Loucy (cell line): Measurements from ENCODE around the gene GASK1A.

Source experiments
- H2AFZ ChIP-seq: fragments of 200-600 bp; sonication (generic); 2 replicates; pipeline ENCODE4 v1.6.0; 2016; ENCODE audit warnings: antibody characterized with exemption, mild to moderate bottlenecking, low read length, moderate library complexity
- H3F3A ChIP-seq: fragments of 200-600 bp; 2 replicates; pipeline ENCODE4 v1.6.0; 2016; ENCODE audit warnings: antibody characterized with exemption, low read depth, mild to moderate bottlenecking
- H3K27me3 ChIP-seq: fragments of 200-600 bp; sonication (generic); 2 replicates; pipeline ENCODE4 v1.6.1; 2014; ENCODE audit warnings: low read length, mild to moderate bottlenecking; ENCODE audit not compliant: insufficient read depth, poor library complexity, severe bottlenecking
- H3K36me3 ChIP-seq: fragments of 200-600 bp; sonication (generic); 2 replicates; pipeline ENCODE4 v1.6.1; 2016; ENCODE audit warnings: low read length; ENCODE audit not compliant: insufficient read depth
- H3K4me1 ChIP-seq: fragments of 200-600 bp; sonication (generic); 2 replicates; pipeline ENCODE4 v1.5.1; 2014; ENCODE audit warnings: low read length, mild to moderate bottlenecking; ENCODE audit not compliant: insufficient read depth, poor library complexity, severe bottlenecking
- H3K4me2 ChIP-seq: fragments of 200-600 bp; sonication (generic); 2 replicates; pipeline ENCODE4 v1.6.0; 2014; ENCODE audit warnings: antibody characterized with exemption, low read length, low read depth, mild to moderate bottlenecking; ENCODE audit not compliant: poor library complexity, severe bottlenecking
- H3K4me3 ChIP-seq: fragments of 200-600 bp; sonication (generic); 2 replicates; pipeline ENCODE4 v1.5.1; 2014; ENCODE audit warnings: low read length, mild to moderate bottlenecking, mixed read lengths; ENCODE audit not compliant: poor library complexity, severe bottlenecking
- H3K79me2 ChIP-seq: fragments of 200-600 bp; sonication (generic); 2 replicates; pipeline ENCODE4 v1.6.1; 2014; ENCODE audit warnings: low read length; ENCODE audit not compliant: insufficient read depth
- H3K9ac ChIP-seq: fragments of 200-600 bp; sonication (generic); 2 replicates; pipeline ENCODE4 v1.6.0; 2014; ENCODE audit warnings: mild to moderate bottlenecking, low read depth, low read length, moderate library complexity; ENCODE audit not compliant: poor library complexity, severe bottlenecking
- H3K9me2 ChIP-seq: fragments of 200-600 bp; sonication (generic); replicated peaks from 2 replicates; pipeline ENCODE4 v1.6.1; 2016; ENCODE audit warnings: low read depth, low read length, mixed read lengths
- H3K9me3 ChIP-seq: fragments of 200-600 bp; sonication (generic); 2 replicates; pipeline ENCODE4 v1.6.1; 2014; ENCODE audit warnings: mild to moderate bottlenecking, antibody characterized with exemption, low read length, low read depth; ENCODE audit not compliant: insufficient read depth
- H4K20me1 ChIP-seq: fragments of 200-600 bp; sonication (generic); 2 replicates; pipeline ENCODE4 v1.6.0; 2014; ENCODE audit warnings: antibody characterized with exemption, low read length, mild to moderate bottlenecking; ENCODE audit not compliant: insufficient read depth, poor library complexity, severe bottlenecking
- CTCF ChIP-seq: fragments of 200-600 bp; sonication (generic); conservative IDR thresholded peaks from 2 replicates; pipeline ENCODE4 v1.5.1; 2014; ENCODE audit warnings: mild to moderate bottlenecking, antibody characterized with exemption, low read length
- EZH2phosphoT487 ChIP-seq: fragments of 200-600 bp; IDR thresholded peaks from 2 replicates; pipeline ENCODE4 v1.6.1; 2018; ENCODE audit warnings: antibody characterized with exemption, mild to moderate bottlenecking, moderate library complexity, borderline replicate concordance

GASK1A gene

DNA sequence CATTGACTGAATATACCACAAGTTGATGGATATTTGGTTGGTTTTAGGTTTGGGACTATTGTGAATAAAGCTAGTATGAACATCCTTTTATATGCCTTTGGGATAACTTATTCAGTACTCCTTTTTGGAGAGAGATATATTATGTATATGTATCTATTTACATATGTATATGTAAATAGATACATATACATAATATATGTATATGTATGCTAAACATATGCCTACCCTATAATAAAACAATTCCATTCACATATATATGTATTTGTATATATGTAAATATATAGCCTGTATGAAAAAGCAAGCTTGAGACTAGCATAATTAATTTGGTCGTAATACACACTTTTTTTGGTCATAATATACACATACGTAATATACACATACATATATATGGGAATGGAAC lies 15.8 kb upstream of the GASK1A start:
- H3F3A ChIP-seq: no peaks in the 10 kb centered on the region
- H3K9ac ChIP-seq: no peak overlapping the region
- H3K4me3 ChIP-seq: no peak overlapping the region
- H3K4me2 ChIP-seq: no peak overlapping the region
- H3K27me3 ChIP-seq: no peaks in the 10 kb centered on the region
- no peaks in the 10 kb centered on the region for H3K9me2 ChIP-seq
- no peaks in the 10 kb centered on the region for H3K36me3 ChIP-seq
- no peaks in the 10 kb centered on the region for H3K4me1 ChIP-seq
- no peaks in the 10 kb centered on the region for H3K79me2 ChIP-seq
- no peaks in the 10 kb centered on the region for H3K9me3 ChIP-seq
- H2AFZ ChIP-seq: no peak overlapping the region
- no peak for TF ChIP-seq CTCF
- no peak for TF ChIP-seq EZH2phosphoT487
- H4K20me1 ChIP-seq: no peaks in the 10 kb centered on the region

- no peaks in the 10 kb centered on the region for H3K27me3 ChIP-seq
- no peaks in the 10 kb centered on the region for H3K36me3 ChIP-seq
- H3F3A ChIP-seq: no peaks in the 10 kb centered on the region
- no peak overlapping the region for H2AFZ ChIP-seq
- H3K4me2 ChIP-seq: no peak overlapping the region
- no peak overlapping the region for H3K4me3 ChIP-seq
- no peak overlapping the region for H3K9ac ChIP-seq
- TF ChIP-seq CTCF (no peak), EZH2phosphoT487 (no peak)
- no peaks in the 10 kb centered on the region for H3K9me2 ChIP-seq
- H4K20me1 ChIP-seq: no peaks in the 10 kb centered on the region
- no peaks in the 10 kb centered on the region for H3K79me2 ChIP-seq
- no peaks in the 10 kb centered on the region for H3K4me1 ChIP-seq
- no peaks in the 10 kb centered on the region for H3K9me3 ChIP-seq
These were observed 14.8 kb upstream of the GASK1A start for GRCh38 chr3:42964266-42964665.

- H2AFZ ChIP-seq: no peak overlapping the region
- H3F3A ChIP-seq: no peaks in the 10 kb centered on the region
- H3K9ac ChIP-seq: no peak overlapping the region
- H4K20me1 ChIP-seq: no peaks in the 10 kb centered on the region
- no peaks in the 10 kb centered on the region for H3K4me1 ChIP-seq
- H3K9me2 ChIP-seq: no peaks in the 10 kb centered on the region
- H3K36me3 ChIP-seq: no peaks in the 10 kb centered on the region
- TF ChIP-seq EZH2phosphoT487 (no peak), CTCF (no peak)
- H3K27me3 ChIP-seq: peaks cover 4% of the 10 kb centered on the region
- peaks cover 9% of the 10 kb centered on the region; the same call in 1 of the 2 replicates for H3K9me3 ChIP-seq
- no peak overlapping the region for H3K4me3 ChIP-seq
- H3K79me2 ChIP-seq: no peaks in the 10 kb centered on the region
- H3K4me2 ChIP-seq: no peak overlapping the region
These were observed 8.6 kb upstream of the GASK1A start for GRCh38 chr3:42970557-42970956.
